ENCODE data around the gene DIDO1.

DNA sequence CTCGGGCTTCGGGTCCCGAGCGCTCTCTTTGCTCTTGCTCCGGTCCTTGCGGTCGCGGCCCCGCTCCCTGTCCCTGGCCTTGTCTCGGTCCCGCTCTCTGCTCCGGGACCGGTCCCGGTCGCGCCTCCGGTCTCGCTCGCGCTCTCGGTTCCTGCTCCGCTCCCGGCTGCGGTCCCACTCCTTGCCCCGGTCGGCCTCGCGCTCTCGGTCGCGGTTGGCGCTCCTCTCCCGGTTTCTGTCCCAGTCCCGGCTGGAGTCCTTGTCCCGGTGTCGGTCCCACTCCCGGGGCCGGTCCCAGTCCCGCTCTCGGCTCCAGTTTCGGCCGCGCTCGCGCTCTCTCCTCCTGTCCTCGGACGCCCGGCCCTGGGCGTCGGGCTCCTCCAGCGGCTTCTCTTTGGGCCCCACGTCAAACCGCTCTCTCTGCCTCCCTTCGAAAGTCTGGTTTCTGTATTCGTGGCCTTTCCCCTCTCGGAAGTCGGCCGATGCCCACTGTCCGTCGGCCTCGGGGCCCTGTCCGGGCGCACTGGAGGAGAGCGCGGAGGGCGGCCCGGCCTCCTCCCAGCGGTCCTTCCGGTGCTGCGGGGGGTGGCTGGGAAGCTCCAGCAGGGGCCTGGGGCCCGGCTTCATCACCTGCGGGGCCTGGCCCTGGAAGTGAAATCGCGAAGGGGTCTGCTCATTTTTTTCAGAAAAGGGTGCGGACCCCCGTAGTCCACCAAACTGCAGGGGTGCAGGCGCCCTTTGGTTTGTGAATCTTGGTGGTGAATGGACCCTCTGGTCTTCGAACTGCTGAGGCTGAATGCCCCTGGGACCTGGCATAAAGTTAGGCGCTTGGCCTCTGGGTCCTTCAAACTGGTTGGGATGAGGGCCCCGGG lies 46.8 kb downstream of the DIDO1 start:
- TF ChIP-seq POLR2A (IDR thresholded peaks at IDR 0.05) (no peak), CTCF (IDR thresholded peaks at IDR 0.05) (no peak)

Data from vagina (tissue), 2 donors.